Panc1 (cell line): ENCODE data around the gene BHLHA15.

Source experiments
- POLR2AphosphoS5 ChIP-seq: IDR thresholded peaks from 2 replicates; pipeline ENCODE4 v1.6.1; 2012; ENCODE audit warnings: mild to moderate bottlenecking, low read depth, low read length, moderate library complexity
- REST ChIP-seq, 2 experiments: IDR thresholded peaks; 2 replicates each; pipeline ENCODE4 v1.6.1; 2011 to 2012; ENCODE audit warnings: low read depth in 2 of 2, control low read depth in 1 of 2, low read length in 1 of 2, mild to moderate bottlenecking in 1 of 2, moderate library complexity in 1 of 2; ENCODE audit not compliant: insufficient read depth in 1 of 2
- SIN3A ChIP-seq: IDR thresholded peaks from 2 replicates; pipeline ENCODE4 v1.6.1; 2012; ENCODE audit warnings: low read depth, mild to moderate bottlenecking, low read length, moderate library complexity, borderline replicate concordance; ENCODE audit not compliant: insufficient read depth
- TCF7L2 ChIP-seq: IDR thresholded peaks from 2 replicates; pipeline ENCODE4 v1.6.1; 2011; ENCODE audit warnings: mild to moderate bottlenecking, low read depth, low read length, inconsistent platforms
- TF ChIP-seq, protein P1 (sequence below): fragments of 450-650 bp; IDR thresholded peaks from 2 replicates; pipeline ENCODE4 v1.5.1; 2017; ENCODE audit warnings: mild to moderate bottlenecking

DNA sequence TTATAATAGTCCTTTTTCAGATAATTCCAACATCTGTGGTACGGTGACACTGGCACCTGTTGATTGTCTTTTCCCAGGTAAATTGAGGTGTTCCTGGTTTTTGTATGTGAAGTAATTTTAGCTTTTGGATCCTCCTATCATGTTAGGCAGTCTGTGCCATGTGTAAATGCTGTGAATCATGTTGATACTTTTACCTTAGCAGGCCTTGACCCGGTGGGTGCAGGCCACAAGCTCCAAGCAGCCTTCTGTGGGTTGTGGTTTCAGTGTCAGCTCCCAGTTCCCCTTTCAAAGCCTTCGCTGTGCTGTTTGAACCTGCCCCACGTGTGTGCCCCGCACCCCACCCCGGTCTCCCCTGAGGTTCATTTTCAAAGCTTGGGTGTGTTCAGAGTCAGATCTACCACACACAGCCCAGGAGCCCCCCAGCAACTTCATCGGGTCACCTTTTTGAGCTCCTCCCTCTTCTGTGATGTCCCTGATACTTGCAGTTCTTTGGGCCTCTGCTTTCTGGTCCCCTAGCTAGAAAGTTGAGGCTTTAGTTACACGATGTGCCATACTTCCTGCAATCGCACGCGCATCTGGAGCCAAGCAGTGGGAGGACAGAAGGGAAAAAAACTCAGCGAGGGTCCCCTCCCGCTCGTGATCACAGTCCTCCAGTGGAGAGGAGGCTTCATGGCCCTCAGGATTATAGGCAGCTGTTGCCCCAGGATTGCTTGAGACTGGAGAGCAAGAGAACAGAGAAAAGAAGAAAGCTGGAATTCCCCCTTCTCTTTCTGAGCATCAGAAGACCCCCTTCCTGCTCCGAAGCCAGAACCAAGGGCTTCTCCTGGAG is 8.7 kb upstream of the BHLHA15 start:
- TF ChIP-seq, protein P1, sequence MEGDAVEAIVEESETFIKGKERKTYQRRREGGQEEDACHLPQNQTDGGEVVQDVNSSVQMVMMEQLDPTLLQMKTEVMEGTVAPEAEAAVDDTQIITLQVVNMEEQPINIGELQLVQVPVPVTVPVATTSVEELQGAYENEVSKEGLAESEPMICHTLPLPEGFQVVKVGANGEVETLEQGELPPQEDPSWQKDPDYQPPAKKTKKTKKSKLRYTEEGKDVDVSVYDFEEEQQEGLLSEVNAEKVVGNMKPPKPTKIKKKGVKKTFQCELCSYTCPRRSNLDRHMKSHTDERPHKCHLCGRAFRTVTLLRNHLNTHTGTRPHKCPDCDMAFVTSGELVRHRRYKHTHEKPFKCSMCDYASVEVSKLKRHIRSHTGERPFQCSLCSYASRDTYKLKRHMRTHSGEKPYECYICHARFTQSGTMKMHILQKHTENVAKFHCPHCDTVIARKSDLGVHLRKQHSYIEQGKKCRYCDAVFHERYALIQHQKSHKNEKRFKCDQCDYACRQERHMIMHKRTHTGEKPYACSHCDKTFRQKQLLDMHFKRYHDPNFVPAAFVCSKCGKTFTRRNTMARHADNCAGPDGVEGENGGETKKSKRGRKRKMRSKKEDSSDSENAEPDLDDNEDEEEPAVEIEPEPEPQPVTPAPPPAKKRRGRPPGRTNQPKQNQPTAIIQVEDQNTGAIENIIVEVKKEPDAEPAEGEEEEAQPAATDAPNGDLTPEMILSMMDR, result no peak
- TF ChIP-seq SIN3A (no peak), TCF7L2 (no peak), REST (IDR thresholded peaks at IDR 0.05; ENCODE audit: insufficient read depth in 1 of 2, low read depth in 2 of 2, low read length in 1 of 2) (no peak), POLR2AphosphoS5 (no peak)
